ENCODE data around the gene AUTS2.

Gene AUTS2

DNA sequence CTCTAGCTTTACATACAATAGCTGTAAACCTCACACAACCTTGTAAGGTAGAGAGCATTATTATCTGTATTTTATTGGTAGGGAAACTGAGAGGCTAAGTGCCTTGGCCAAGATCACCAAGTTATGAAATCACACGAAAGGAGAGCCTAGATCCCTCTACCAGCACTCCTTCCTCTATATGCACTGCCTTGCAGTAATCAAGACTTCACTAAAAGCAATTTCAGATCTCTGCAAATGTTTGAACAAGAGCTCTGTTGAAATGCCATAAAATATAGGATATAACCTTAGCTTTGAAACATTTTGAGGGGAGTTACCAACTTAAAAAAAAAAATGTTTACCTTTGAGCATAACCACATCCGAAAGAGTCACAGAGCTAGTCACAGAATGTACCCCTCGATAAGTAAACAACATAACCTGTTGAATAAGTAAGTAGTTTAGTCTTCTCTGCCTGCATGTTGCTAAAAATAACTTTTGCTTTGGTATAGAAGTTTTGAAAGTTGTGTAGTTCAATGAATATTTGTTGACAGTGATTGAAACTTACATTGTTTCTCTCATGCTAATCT is 709.4 kb downstream of the AUTS2 start:
- no peak for DNase-seq (ENCODE audit: low read depth)

DNA sequence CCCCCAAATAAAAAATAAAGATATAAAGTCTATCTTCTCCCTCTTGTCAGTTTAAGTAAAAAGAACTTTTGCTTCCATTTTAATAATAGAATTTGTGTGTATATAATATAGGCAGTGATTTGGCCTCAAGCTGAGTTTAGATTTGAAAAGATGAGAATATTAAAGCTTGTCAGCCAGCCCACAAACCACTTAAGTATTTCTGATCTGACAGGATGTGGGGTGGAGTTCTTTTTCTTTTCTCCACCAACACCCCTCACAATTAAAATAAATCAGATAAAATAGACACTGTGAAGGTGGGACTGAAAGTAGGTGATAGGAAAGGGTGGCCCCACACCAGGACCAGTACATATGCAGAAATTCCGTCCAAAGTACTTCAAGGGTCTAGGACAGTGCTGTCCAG is 714.1 kb downstream of the AUTS2 start:
- no peak for DNase-seq (ENCODE audit: low read depth)

DNA sequence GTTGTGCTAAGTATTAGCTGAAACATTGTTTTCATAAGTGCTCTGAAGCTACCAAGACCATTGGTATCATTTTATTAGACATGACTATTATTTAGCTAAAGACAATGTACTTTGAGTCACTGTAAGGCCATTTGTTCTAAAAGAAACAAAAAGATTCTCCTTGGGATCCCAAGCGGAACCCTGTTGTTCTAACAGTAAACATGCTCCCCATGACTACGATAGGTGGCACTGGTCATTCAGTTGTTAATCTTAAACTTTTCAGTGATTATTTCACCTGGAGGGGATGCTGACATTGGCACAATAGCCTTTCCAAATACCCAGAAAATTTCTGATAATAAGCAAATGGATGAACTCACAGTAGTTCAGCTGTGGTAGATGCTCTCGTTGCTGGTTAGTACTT is 715.0 kb downstream of the AUTS2 start:
- DNase-seq (ENCODE audit: low read depth): no peak

DNA sequence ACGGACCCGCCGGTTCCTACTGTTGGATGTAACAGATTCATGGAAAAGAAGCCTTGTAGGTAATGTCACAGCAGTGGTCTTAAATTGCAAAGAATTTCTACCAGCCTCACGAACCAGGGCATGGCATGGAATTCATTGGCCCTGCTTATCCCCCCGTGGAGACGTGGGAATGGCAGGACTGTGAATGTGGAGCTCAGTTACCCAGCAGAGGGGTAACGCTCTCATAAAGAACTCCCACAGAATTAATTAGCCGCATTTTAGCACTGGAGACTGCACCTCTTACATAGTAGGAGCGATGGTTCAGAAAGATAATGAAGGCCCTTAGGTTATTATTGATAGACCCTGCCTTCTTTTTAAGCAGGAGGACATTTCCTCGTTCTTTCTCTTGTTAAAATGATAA is 715.4 kb downstream of the AUTS2 start:
- no peak for DNase-seq (ENCODE audit: low read depth)

DNA sequence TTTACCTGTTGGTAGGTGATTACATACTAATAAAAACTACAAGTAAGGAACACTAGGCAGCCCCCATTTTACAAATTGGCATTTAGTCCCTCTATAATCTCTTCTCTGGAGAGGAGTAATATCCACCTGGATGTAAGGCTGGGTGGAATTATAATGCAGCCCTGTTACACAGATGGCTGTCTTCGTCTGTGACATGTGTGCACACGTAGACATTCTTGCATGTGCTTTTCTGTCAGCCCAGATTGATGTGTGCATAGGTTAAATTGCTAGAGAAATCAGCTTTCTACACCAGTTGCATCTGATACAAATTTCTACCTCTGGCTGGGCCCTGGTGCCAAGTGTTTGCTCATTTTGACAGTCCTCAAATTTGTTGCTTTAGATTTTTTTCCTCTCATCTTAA is 715.9 kb downstream of the AUTS2 start:
- DNase-seq (ENCODE audit: low read depth): no peak

DNA sequence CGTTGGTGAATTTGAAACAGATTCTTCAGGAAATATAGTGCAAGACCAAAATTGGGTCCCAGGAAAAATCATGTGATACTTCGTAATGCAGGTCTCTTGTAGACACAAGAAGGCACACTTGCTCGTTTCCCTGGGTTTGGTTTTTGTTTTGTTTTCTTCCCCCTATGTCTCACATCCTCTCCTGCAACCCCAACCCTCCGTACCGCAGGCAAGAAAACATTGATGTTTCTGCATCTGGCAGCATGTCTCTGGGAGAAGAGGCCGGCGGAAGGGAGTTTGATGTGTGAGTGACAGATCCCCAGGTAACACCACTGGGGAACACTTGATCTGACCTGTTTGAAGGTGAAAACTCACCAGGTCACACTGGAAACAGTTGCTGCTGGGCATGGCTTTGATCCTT is 718.5 kb downstream of the AUTS2 start:
- no peak for DNase-seq (ENCODE audit: low read depth)

DNA sequence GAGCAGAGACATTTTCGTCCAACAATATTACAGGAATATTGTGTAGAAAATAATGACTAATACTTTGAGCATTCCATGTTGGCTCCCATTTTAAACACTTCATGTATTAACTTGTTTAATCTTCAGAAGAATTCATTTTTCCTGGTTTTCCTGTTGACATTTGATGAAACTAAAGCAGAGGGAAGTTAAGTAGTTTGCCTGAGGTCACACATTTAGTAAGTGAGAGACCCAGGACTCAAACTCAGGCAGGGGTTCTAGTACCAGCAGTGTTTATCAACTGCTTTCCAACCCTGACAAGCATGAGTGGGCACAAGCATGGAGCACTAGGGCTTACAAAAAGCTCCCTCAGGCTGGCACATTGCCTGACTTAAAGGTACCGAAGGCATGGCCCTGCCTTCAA is 719.1 kb downstream of the AUTS2 start:
- no peak for DNase-seq (ENCODE audit: low read depth)

DNA sequence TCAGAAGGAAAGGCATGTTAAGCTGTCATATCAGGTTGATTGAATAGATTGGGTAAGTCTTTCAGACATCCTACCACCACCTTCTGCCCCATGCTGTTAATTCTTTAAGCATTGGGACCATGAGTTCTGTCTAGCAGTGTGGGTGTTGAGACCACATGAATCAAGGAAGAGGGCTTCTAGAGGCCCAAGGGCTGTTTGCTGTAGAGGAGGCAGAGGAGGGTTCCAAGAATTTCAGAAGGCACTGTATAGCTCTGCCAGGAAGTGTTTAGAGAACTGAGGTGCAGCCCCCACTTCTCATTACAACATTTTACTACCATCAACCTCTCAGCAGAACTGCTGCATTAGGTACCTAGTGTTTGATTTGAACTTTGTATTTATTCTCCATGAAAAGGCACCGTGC is 720.2 kb downstream of the AUTS2 start:
- no peak for DNase-seq (ENCODE audit: low read depth)

DNA sequence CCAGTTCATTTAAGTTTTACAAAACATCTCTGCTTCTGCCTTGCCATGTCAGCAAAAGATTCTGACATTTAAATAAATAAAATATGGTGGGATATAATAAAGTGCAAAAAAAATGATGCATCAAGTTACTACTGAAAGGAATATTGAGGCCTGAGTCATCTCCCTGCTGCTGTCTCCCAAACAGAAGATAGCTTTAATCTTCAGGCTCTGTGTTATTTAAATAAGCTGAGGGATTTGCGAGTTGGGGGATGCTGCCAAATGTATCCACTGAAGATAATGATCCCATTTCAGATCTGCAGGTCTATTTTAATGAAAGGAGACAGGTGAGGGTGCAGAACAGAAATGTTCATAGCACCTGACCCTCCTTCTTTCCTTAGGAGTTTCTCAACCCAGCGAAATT is 720.8 kb downstream of the AUTS2 start:
- no peak for DNase-seq (ENCODE audit: low read depth)

DNA sequence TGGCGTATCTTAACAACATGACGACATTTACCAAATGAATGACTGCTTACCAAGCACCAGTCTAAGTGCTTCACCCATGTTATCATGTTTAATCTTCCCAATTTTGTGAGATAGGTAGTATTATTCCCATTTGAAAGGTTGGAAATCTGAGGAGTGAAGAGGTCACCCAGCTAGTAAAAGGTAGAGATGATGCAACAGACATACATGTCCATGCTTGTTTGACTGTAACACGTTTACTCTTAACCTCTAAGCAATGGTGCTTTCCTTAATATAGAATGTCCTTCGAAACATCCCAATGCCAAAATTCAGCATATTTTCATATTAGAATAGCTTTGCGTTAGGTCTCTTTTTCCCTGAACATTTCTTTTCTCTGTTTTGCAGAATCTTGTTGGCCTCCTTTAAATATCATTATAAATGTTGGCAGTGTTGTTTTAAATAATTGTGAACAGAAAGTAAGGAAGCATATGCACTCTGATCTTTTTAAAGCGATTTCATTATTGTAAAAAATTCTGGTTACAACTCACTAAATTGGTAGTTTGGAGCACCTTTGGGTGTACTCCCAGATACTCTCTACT is 722.8 kb downstream of the AUTS2 start:
- no peak for DNase-seq (ENCODE audit: low read depth)

DNA sequence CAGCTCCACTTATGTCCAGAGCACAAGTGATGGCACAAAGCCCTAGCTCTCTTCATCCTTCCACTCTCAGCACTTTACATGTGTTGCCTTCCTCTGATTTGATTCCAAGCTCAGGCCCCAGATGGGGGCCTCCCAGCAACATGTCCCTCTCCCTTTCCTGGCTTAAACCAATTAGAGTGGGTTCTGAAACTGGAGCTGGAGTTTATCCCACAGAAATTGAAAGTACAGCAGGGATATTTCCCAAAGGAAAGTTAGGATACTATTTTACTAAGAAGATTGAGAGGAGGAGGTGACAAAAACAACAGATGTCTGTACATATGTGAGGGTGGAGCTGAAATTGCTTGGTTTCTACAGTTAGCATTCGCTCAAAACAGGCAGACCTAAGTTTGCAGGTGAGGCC is 724.6 kb downstream of the AUTS2 start:
- no peak for DNase-seq (ENCODE audit: low read depth)

DNA sequence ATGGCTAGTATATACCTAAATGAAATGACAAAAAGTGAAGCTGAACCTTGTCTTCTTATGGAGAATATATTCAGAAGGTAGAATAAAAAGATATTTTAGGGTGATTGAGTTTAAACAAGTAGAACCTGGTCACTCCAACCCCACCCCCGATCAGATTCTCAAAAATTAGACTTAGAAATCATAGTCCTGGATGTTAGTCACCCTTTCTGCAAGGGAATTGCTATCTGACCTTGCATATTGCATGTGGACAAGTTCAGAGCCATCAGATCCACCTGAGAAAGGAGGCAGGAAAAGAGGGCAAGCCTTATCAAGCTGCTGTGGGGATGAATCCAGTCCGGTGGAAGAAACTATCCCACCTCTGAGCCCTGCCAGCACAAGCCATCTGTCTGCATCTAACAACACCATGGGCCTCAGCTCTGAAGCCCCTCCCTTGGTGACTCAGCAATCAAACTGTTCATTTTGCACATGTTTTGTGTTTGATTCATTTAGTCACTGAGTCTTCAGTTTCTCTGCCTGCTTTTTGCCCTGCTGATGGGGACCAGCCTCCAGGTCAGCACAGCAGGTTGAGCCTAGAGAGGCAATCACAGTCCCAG is 727.3 kb downstream of the AUTS2 start:
- DNase-seq (ENCODE audit: low read depth): peak; percentile 28

DNA sequence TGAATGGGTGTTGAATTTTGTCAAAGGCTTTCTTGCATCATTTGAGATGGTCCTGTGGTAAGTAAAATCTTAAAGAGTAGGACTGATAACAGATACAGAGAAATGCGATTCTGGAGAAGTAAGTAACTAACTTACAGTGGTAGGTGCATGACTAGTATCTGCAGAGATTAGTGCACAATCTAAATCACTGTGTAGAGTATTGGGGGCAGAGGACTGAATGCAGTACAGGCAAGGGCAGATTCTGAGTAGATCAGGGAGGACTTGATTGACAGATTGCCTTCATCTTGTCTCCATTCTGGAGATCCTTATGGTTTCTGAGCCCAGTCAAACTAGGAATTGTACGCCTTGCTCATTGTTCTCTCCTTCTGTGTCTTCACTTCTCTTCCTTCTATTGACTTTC is 736.0 kb downstream of the AUTS2 start:
- no peak for DNase-seq (ENCODE audit: low read depth)

DNA sequence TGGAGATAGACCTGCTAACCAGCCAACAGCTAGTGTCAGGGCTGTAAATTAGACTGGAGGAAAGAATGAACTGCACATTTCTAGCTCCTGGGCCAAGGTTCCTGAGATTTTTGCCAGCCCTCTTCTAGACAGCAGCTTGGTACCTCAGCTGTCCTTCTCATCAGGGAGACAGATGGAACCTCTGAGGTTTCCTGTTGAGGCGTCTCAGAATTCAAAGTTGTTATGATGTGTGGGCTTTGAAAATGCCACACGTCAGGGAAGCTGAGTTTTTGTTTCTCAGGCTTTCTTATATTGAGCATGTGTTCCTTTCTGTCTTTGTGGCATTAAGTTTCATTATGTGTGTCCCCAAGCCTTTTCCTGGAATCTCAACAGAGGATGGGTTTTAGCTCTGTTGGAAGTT is 736.6 kb downstream of the AUTS2 start:
- DNase-seq (ENCODE audit: low read depth): no peak

DNA sequence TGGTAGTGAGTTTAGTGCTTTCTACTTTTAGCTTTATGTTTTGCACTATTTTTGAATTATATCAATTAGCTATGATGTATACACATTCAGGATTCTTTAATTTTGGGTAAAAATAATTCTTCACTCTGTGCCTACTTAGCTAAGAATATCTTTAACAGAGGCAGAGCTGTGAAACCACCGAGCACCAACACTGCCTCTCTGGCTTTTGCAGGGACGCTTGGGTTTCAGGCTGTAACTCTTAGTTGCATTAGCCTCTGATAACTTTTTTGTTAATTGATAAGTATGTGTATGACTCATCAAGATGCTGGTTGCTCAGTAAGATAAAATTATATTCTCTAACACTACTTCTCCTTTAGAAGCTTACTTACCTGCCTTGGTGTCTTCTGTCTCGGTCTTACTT is 738.3 kb downstream of the AUTS2 start:
- DNase-seq (ENCODE audit: low read depth): no peak

DNA sequence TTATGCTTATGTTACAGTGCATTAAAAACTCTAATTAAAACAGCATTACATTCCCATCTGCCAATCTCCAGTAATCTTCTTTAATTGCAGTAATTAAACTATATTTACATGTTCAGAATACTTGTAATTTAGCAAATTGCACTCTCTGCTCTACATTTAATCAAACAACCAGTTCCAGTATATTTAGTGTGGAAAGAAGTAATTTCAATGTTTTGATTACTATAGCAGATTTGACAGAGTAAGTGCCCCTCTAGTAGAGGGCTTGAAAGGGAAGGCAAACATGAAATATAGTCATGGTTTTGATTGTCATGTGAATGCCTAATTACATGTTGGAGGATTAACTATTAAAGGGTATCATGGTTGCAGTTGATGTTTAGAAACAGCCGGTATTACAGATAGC is 739.7 kb downstream of the AUTS2 start:
- no peak for DNase-seq (ENCODE audit: low read depth)

DNA sequence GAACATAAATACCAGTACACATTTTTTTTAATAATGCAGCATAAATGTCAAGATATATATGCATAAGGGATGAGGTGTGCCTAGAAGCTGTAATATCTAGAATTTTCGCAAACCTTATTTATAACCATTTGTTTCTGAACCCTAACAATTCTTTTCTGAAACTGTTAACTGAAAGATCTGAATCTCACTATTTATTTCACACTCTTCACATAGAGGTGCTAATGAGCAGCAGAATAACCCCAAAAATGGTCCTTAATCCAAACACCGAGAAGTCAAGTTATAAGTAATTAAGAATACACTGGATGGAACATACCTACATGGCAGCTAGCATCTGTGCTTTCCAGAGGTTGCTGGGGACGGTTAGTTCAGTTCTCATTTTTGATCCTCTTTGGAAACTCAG is 742.0 kb downstream of the AUTS2 start:
- DNase-seq (ENCODE audit: low read depth): no peak

DNA sequence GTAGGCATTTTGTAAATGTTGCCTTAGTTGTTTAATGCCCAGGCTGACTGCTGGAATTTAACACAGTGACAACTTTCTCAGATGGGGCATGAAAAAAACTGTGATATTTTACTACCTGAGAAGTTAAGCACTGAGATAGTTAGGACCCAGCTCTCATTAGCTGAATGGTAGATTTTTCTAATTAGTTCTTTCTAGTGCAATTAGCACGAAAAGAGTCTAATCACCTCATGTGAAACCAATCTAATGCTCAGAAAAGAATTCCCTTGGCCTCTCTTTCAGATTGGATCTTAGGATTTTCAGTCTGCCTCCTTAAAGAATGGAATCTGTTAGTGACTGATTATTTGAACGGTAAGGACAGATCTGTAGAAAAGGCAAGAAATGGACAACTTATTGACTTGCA is 743.2 kb downstream of the AUTS2 start:
- no peak for DNase-seq (ENCODE audit: low read depth)

DNA sequence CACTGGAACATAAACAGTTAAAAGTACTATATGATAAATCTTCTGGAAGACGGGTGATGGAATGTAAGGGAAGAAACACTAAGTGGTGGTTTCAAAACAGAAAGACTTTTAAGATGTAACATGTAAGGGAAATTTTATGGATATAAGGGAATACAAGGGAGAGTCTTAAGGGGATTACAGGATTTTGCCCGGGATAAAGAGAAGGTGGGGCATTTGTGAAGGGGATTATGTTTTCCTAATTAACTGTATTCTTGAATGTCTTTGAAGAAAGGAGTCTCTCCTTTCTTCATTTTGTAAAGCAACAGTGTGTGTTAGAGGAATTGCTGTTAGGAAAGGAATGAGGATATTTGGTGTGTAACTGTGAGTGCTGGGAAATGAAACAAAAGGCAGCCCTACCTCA is 745.2 kb downstream of the AUTS2 start:
- DNase-seq (ENCODE audit: low read depth): no peak

DNA sequence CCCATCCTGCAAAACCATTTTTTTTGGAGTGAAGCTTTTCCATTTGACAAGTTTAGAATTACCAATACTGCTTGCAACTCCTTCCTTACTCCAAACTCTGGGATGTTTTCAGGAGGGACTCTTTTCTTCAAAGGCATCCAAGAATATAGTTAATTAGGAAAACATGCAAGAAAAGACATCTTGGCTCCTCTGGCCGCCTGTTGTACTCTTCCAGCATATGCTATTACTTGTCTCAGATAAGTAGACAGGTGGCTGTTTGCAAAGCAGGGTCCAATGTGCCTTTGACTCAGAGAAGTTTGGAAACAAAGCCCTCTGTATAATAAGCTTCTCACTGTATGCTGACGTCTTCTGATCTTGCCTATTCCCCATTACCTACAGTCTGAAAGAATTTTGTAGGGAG is 746.5 kb downstream of the AUTS2 start:
- no peak for DNase-seq (ENCODE audit: low read depth)

DNA sequence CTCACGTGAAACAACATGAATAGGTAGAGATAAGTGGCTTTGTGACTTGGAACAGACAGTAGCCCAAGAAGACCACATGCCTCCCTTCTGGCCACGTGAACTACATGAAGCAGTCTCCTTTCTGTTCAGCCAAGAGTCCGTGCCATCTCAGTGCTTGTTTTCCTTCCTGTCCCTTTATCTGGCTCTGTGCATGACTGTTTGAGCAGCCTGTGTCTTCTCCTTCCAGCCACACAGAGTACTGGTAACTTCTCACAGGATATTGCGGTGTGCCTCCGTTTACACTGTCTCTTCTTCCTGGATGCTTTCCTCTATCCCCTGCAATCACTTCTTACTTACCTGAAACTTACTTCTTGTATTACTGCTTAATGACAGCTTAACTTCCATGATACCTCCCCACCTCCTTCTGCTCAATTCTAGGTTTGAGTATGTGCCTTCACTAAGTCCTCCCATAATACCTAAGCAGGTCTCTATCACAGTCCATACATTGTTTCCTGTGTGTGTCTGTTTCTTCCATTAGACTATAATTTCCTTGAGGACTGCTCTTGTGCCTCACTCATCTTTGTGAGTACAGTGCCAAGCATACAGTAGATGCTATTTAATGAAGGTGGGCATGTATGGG is 748.7 kb downstream of the AUTS2 start:
- DNase-seq (ENCODE audit: low read depth): no peak

DNA sequence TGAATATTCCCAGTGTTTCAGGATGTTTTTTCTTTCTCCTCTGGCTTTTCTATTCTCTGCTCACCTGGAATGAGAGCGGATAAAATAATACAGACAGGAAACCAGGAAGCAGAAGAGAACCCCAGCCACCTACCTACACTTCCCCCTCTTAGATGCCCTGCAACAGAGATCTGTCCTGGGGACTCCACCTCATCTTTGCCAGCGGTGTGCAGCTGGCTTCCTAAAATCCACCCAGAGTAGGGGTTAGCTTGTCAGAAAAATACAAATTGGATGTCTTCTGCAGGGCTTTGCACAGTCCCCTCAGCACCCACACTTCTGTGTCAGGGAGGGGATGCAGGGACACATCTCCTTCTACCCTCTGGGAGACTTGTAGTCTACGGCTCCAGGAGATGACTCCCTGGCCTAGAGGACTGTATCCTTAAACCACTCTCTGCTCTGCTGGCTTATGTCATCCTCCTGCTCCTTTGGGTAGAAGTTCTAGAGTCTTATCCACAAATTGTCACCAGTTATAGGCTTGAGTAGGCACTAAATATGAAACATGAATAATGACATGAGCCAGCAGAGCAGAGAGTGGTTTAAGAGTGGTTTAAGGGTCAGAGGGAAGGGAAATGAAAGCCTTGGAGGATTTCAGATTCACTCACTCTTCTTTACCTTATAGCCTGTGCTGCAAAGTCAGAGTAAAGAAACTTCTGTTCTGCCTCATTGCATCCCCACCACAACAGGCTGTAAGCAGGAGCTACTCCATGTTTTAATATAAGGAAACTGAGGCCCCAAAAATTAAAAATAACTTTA is 749.4 kb downstream of the AUTS2 start:
- no peak for DNase-seq (ENCODE audit: low read depth)

DNA sequence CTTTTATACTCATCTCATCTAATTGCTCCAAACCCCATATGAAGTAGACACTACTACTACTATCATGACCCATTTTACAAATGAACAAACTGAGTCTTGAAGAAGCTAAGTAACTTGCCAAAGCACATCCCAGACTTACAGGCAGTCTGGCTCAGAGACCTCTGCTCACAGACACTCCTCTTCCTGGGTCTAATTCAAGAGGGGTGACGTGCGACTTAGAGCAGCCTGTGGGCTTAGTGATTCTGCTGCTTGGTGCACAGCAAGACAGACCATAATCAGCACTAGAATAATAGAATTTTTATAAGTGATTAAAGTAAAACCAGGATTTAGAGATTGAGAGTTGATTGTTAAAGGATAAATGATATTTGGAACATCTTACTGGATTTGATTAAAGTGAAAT is 750.8 kb downstream of the AUTS2 start:
- DNase-seq (ENCODE audit: low read depth): no peak

Data from GM04504 (cell line).